Measurements from ENCODE around the gene GABBR2. TPM values are rescaled to one million over a fixed set of nuclear protein-coding genes. Genes with fewer than 3 reads are reported as not detected.

The GABBR2 gene
- total and polyA plus RNA-seq, 2 of the 8 experiments (the other 6 are each of a cell fraction or from before 2014, with no cell fraction given): 0.50 to 1.2 TPM

GRCh38 chr9:98410185-98410697, 298.5 kb downstream of the GABBR2 start (continued):
- no peak for TF ChIP-seq USF2 (IDR thresholded peaks at IDR 0.05; ENCODE audit: low read length)
- TF ChIP-seq GTF2F1 (IDR thresholded peaks at IDR 0.05; ENCODE audit: borderline replicate concordance, low read depth, low read length): no peak
- TF ChIP-seq SIX5 (IDR thresholded peaks at IDR 0.05; ENCODE audit: low read depth, low read length): peak; percentile 52

Data from H1 (cell line).